Measurements from ENCODE around the gene POLR2J. TPM values are rescaled to one million over a fixed set of nuclear protein-coding genes. Genes with fewer than 3 reads are reported as not detected.

The POLR2J gene
- total RNA-seq, 1 experiment from 2014 or later = 66.9 TPM

DNA sequence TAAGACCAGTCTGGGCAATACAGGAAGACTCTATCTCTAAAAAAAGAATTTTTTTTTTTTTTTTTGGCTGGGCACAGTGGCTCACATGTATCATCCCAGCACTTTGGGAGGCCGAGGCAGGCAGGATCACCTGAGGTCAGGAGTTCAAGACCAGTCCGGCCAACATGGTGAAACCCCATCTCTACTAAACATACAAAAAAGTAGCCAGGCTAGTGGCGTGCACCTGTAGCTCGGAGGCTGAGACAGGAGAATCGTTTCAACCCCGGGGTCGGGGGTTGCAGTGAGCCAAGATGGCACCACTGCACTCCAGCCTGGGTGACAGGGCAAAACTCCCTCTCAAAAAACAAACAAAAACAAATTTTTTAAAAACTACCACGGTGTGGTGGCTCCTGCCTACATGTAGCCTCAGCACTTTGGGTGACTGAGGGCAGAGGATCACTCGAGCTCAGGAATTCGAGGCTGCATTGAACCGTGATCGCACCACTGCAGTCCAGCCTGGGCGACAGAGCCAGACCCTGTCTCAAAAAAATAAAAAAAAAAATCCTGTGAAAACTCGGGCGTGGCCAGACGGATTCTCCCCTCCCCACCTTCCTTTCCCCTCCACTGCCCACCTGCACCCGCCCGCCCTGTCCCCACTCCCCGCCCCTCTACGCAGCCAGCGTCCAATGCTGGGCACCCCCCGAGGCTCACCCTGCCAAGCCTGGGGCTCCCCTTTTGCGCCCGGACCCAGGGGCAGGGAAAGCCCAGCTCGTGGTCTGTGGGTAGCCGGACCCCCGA lies 46.1 kb downstream of the POLR2J start:
- H3K9me2 ChIP-seq (ENCODE audit: insufficient read depth) = no peaks in the 10 kb centered on the region
- BruUV-seq (replicated peaks) = no TSS peak
- CTCF ChIA-PET = interaction anchor here (0.6 kb wide), 1 partner anchor 1443 kb away, joined by 3 read pairs; no protein-coding TSS in a partner anchor
- H4K20me1 ChIP-seq (ENCODE audit: insufficient read depth) = no peaks in the 10 kb centered on the region; the same call in 1 of the 2 replicates
- H3K36me3 ChIP-seq (ENCODE audit: low read depth) = no peaks in the 10 kb centered on the region
- H3K4me1 ChIP-seq (replicated peaks; ENCODE audit: insufficient read depth) = 0 out of 2 replicates have a peak, but pooled peaks cover 6% of the 10 kb centered on the region
- intact Hi-C loops (cut with micrococcal nuclease; ENCODE audit: unreplicated experiment) = no loop called here
- H3K79me2 ChIP-seq (ENCODE audit: low read depth) = no peaks in the 10 kb centered on the region
- TF ChIP-seq, protein P1, sequence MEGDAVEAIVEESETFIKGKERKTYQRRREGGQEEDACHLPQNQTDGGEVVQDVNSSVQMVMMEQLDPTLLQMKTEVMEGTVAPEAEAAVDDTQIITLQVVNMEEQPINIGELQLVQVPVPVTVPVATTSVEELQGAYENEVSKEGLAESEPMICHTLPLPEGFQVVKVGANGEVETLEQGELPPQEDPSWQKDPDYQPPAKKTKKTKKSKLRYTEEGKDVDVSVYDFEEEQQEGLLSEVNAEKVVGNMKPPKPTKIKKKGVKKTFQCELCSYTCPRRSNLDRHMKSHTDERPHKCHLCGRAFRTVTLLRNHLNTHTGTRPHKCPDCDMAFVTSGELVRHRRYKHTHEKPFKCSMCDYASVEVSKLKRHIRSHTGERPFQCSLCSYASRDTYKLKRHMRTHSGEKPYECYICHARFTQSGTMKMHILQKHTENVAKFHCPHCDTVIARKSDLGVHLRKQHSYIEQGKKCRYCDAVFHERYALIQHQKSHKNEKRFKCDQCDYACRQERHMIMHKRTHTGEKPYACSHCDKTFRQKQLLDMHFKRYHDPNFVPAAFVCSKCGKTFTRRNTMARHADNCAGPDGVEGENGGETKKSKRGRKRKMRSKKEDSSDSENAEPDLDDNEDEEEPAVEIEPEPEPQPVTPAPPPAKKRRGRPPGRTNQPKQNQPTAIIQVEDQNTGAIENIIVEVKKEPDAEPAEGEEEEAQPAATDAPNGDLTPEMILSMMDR (conservative IDR thresholded peaks at IDR 0.05) = no peak
- TF ChIP-seq EZH2 (IDR thresholded peaks at IDR 0.05; ENCODE audit: low read depth) = no peak
- H3F3A ChIP-seq (ENCODE audit: insufficient read depth, low read depth) = peaks cover 17% of the 10 kb centered on the region
- H2AFZ ChIP-seq = no peak overlapping the region
- POLR2A ChIA-PET (ENCODE audit: unreplicated experiment) = interaction anchor here (0.8 kb wide), 1 partner anchor 23 kb away, joined by 3 read pairs; no protein-coding TSS in a partner anchor
- peak overlapping the region; percentile 84; the same call in 1 of the 2 replicates for H3K4me3 ChIP-seq
- H3K4me2 ChIP-seq = peak overlapping the region; percentile 74
- no peaks in the 10 kb centered on the region for H3K27me3 ChIP-seq (ENCODE audit: insufficient read depth, low read depth)
- H3K9me3 ChIP-seq (ENCODE audit: insufficient read depth, low read depth) = no peaks in the 10 kb centered on the region
- no peak overlapping the region for H3K27ac ChIP-seq
- DNase-seq = no peak

DNA sequence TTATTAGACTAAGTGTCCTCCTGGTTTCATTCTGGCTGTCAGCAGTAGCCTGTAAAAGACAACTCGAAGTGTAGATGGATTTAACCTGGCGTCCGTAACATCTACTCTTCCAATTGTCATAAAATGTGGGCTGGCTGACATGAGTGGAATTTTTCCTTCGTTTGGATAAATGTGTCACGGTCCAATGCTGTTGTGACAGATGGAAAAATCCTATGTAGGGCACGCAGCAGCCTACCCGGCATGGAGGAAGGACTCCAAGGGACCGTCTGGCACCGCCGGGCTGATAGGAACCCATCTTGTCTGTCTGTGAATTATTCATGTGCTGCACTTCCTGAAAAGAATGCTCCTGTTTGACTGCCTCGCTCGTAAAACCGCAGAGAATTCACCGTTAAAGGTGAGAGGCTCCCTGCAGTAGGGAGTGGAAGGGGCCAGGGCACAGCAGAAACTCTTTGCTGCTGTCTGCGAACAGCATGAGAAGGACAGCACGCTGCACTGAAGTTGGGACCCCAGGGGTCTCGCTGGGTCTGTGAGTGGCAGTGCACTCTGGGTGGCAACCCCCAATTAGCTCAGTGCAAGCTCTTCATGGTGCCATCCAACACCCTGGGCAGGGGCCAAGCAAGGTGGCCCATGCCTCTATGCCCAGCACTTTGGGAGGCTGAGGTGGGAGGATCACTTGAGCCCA lies 47.0 kb downstream of the POLR2J start:
- no peaks in the 10 kb centered on the region for H3K9me2 ChIP-seq (ENCODE audit: insufficient read depth)
- no peaks in the 10 kb centered on the region for H3K27me3 ChIP-seq (ENCODE audit: insufficient read depth, low read depth)
- H3K9me3 ChIP-seq (ENCODE audit: insufficient read depth, low read depth) = no peaks in the 10 kb centered on the region
- H3K4me2 ChIP-seq = no peak overlapping the region
- ChIA-PET CTCF (no interaction called here), POLR2A (ENCODE audit: unreplicated experiment) (interaction anchor here (0.8 kb wide), 1 partner anchor 24 kb away, joined by 3 read pairs; no protein-coding TSS in a partner anchor)
- H2AFZ ChIP-seq = no peak overlapping the region
- 0 out of 2 replicates have a peak, but pooled peaks cover 6% of the 10 kb centered on the region for H3K4me1 ChIP-seq (replicated peaks; ENCODE audit: insufficient read depth)
- peaks cover 17% of the 10 kb centered on the region for H3F3A ChIP-seq (ENCODE audit: insufficient read depth, low read depth)
- H3K27ac ChIP-seq = peak overlapping the region; percentile 9; the same call in 1 of the 2 replicates
- no peaks in the 10 kb centered on the region for H3K79me2 ChIP-seq (ENCODE audit: low read depth)
- DNase-seq = no peak
- TF ChIP-seq, protein P1 (conservative IDR thresholded peaks at IDR 0.05) = no peak
- TF ChIP-seq EZH2 (IDR thresholded peaks at IDR 0.05; ENCODE audit: low read depth) = no peak
- no peaks in the 10 kb centered on the region; the same call in 1 of the 2 replicates for H4K20me1 ChIP-seq (ENCODE audit: insufficient read depth)
- no TSS peak for BruUV-seq (replicated peaks)
- H3K4me3 ChIP-seq = no peak overlapping the region
- intact Hi-C loops (cut with micrococcal nuclease; ENCODE audit: unreplicated experiment) = no loop called here
- no peaks in the 10 kb centered on the region; the same call in 1 of the 2 replicates for H3K36me3 ChIP-seq (ENCODE audit: low read depth)

DNA sequence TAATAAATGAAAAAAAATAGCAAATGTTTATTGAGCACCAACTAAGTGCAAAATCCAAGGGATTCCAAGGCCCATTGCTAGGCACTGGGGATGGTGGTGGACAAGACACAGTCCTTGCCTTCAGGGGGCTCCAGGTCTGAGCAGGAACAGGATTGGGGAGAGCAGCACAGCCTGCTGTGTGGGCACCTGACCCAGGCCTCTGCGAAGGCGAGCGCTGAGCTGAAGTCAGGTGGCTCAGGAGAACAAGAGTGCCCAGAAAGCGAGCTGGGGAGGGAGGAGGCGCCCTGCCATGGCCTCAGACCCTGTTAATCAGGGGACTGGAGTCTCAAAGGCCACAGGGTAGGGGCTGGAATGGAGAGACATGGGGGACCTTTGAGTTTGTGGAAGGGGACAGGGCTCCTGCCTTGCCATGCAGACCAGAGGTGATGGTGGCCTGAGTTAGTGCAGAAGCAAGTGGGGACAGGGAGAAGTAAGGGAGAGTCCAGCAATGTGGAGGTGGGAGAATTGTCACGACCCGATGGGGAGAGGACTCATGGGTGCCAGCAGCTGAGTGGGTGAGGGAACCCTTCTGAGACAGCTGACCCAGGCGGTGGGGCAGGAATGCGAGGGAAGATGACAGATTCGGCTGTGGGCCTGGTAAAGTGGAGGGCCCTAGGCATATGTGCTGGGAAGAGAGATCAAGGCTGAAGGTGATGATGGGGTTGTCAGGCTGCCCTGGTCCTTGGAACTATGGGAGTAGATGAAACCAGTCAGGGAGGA lies 49.4 kb downstream of the POLR2J start:
- CTCF ChIA-PET = no interaction called here
- Histone ChIP-seq H4K20me1 (ENCODE audit: insufficient read depth) (no peaks in the 10 kb centered on the region; the same call in 1 of the 2 replicates), H3K4me2 (no peak overlapping the region), H3K27ac (no peak overlapping the region), H3K9me2 (ENCODE audit: insufficient read depth) (no peaks in the 10 kb centered on the region), H3K36me3 (ENCODE audit: low read depth) (no peaks in the 10 kb centered on the region; the same call in 1 of the 2 replicates), H3K4me1 (replicated peaks; ENCODE audit: insufficient read depth) (0 out of 2 replicates have a peak, but pooled peaks cover 2% of the 10 kb centered on the region), H3K9me3 (ENCODE audit: insufficient read depth, low read depth) (no peaks in the 10 kb centered on the region), H3K27me3 (ENCODE audit: insufficient read depth, low read depth) (no peaks in the 10 kb centered on the region), H3K79me2 (ENCODE audit: low read depth) (no peaks in the 10 kb centered on the region), H3F3A (ENCODE audit: insufficient read depth, low read depth) (peaks cover 17% of the 10 kb centered on the region), H2AFZ (no peak overlapping the region), H3K4me3 (no peak overlapping the region)
- BruUV-seq (replicated peaks) = no TSS peak
- POLR2A ChIA-PET (ENCODE audit: unreplicated experiment) = interaction anchor here (0.6 kb wide), 1 partner anchor 27 kb away, joined by 3 read pairs; no protein-coding TSS in a partner anchor
- TF ChIP-seq EZH2 (IDR thresholded peaks at IDR 0.05; ENCODE audit: low read depth) = no peak
- TF ChIP-seq, protein P1 (conservative IDR thresholded peaks at IDR 0.05) = no peak
- DNase-seq = no peak
- intact Hi-C loops (cut with micrococcal nuclease; ENCODE audit: unreplicated experiment) = no loop called here
